Endothelial cell of umbilical vein (primary cell): ENCODE measurements around the gene PSMB7. TPM values are rescaled to one million over a fixed set of nuclear protein-coding genes. Genes with fewer than 3 reads are reported as not detected.

ENCODE experiments used
- Bru-seq: library from RNA; stranded (reverse); fragments of 400-500 nt; gene quantifications from one replicate; lab custom pipeline; 2021; lab: Mats Ljungman, UMichigan
- BruChase-seq, 2 experiments: library from RNA; stranded (reverse); fragments of 400-500 nt; gene quantifications; one replicate each; lab custom pipeline; 2021; lab: Mats Ljungman, UMichigan
- BruUV-seq: library from RNA; stranded (reverse); fragments of 400-500 nt; replicated peaks from 2 replicates; lab custom pipeline; 2021; lab: Mats Ljungman, UMichigan
- CTCF ChIA-PET: fragments of 300-600, 350-600 bp; sonication (Branson Sonifier 250); formaldehyde crosslinking; loops from one replicate; lab custom pipeline; 2021; ENCODE audit warnings: antibody characterized with exemption, inconsistent platforms; lab: Charles Lee
- POLR2A ChIA-PET: fragments of 300-600, 350-600 bp; sonication (Branson Sonifier 250); formaldehyde crosslinking; loops from one replicate; lab custom pipeline; 2021; ENCODE audit warnings: antibody characterized with exemption, inconsistent platforms; lab: Charles Lee
- DNase-seq: peaks from one replicate; pipeline ENCODE4 v3.0.0-alpha.2; 2011; ENCODE audit warnings: low read depth, low spot score
- FAIRE-seq: peaks from 2 replicates; lab custom pipeline; 2011; peaks lifted over from hg19 to GRCh38; lab: Jason Lieb, UNC
- H2AFZ ChIP-seq: 2 replicates; pipeline ENCODE4 v1.6.0; 2012; ENCODE audit warnings: low read depth, low read length, control low read depth, inconsistent platforms
- H3K27ac ChIP-seq: 2 replicates; pipeline ENCODE4 v1.5.1; 2011; ENCODE audit warnings: low read depth, mild to moderate bottlenecking, control low read depth, low read length, moderate library complexity; ENCODE audit not compliant: insufficient read depth
- H3K27me3 ChIP-seq, 2 experiments: 2 replicates each; pipeline versions ENCODE4 v1.6.0 to v1.6.1; 2011; ENCODE audit warnings: low read length in 2 of 2, mixed read lengths in 1 of 2; ENCODE audit not compliant: control insufficient read depth in 2 of 2, insufficient read depth in 2 of 2
- H3K36me3 ChIP-seq, 2 experiments: 2 replicates in 1 of 2; 3 replicates in 1 of 2; pipeline ENCODE4 v1.5.1; 2011; ENCODE audit warnings: low read length in 2 of 2, mild to moderate bottlenecking in 1 of 2, moderate library complexity in 1 of 2; ENCODE audit not compliant: control insufficient read depth in 2 of 2, insufficient read depth in 2 of 2; ENCODE audit errors: extremely low read depth in 1 of 2
- H3K4me1 ChIP-seq: 3 replicates; pipeline ENCODE4 v1.5.1; 2011; ENCODE audit warnings: mild to moderate bottlenecking, low read length; ENCODE audit not compliant: control insufficient read depth, insufficient read depth; ENCODE audit errors: extremely low read depth
- H3K4me2 ChIP-seq: 2 replicates; pipeline ENCODE4 v1.6.1; 2011; ENCODE audit warnings: low read length, control low read depth, mixed read lengths; ENCODE audit not compliant: insufficient read depth
- H3K4me3 ChIP-seq, 3 experiments: fragments of 200-600 bp in 1 of 3; sonication (generic), shearing (Covaris generic) in 1 of 3; replicated peaks in 1 of 3; 2 replicates each; pipeline ENCODE4 v1.5.1; 2011 to 2016; ENCODE audit warnings: control low read depth in 3 of 3, low read length in 3 of 3, mild to moderate bottlenecking in 2 of 3, inconsistent platforms in 1 of 3, low read depth in 1 of 3, moderate library complexity in 1 of 3; ENCODE audit not compliant: insufficient read depth in 1 of 3
- H3K79me2 ChIP-seq: 2 replicates; pipeline ENCODE4 v1.6.0; 2012; ENCODE audit warnings: low read length, inconsistent platforms; ENCODE audit not compliant: control insufficient read depth, insufficient read depth
- H3K9ac ChIP-seq: replicated peaks from 2 replicates; pipeline ENCODE3; 2011; ENCODE audit warnings: low read length, control low read depth; ENCODE audit not compliant: insufficient read depth; ENCODE audit errors: extremely low read depth
- H3K9me1 ChIP-seq: replicated peaks from 3 replicates; pipeline ENCODE4 v1.6.0; 2011; ENCODE audit warnings: mild to moderate bottlenecking, low read length; ENCODE audit not compliant: control insufficient read depth, insufficient read depth; ENCODE audit errors: extremely low read depth
- H3K9me3 ChIP-seq: replicated peaks from 2 replicates; pipeline ENCODE4 v1.5.1; 2012; ENCODE audit warnings: low read length, inconsistent platforms; ENCODE audit not compliant: control insufficient read depth, insufficient read depth
- H4K20me1 ChIP-seq: replicated peaks from 2 replicates; pipeline ENCODE3; 2011; ENCODE audit warnings: mild to moderate bottlenecking, low read length; ENCODE audit not compliant: control insufficient read depth, insufficient read depth; ENCODE audit errors: extremely low read depth
- FOS ChIP-seq: IDR thresholded peaks from 2 replicates; pipeline ENCODE4 v1.6.1; 2011; ENCODE audit warnings: mild to moderate bottlenecking, low read length, moderate library complexity, borderline replicate concordance; ENCODE audit not compliant: insufficient read depth
- MYC ChIP-seq: IDR thresholded peaks from one replicate; pipeline ENCODE4 v1.6.1; 2011; ENCODE audit warnings: mild to moderate bottlenecking, low read depth, low read length
- POLR2A ChIP-seq: IDR thresholded peaks from 2 replicates; pipeline ENCODE4 v1.6.1; 2012; ENCODE audit warnings: low read depth, mild to moderate bottlenecking, control low read depth, low read length
- POLR2AphosphoS5 ChIP-seq: IDR thresholded peaks from 2 replicates; pipeline ENCODE4 v1.6.1; 2012; ENCODE audit warnings: low read depth, mild to moderate bottlenecking, control low read depth, low read length, moderate library complexity; ENCODE audit not compliant: insufficient read depth
- dilution Hi-C: fragments of 300-500 bp; cut with MboI; formaldehyde crosslinking; loops from one replicate; pipeline ENCODE4 v1.15.0; 2019; ENCODE audit warnings: low sequenced_read_pairs; ENCODE audit not compliant: extremely low pct_ligation_motif_present
- intact Hi-C: fragments of 100-400 bp; cut with micrococcal nuclease; formaldehyde crosslinking; loops from one replicate; pipeline ENCODE4 v1.10.0; 2022
- long read RNA-seq: library from polyadenylated mRNA; stranded (forward); transcript quantifications from one replicate; pipeline ENCODE4 v2.0.0, GENCODE V29; 2021
- polyA minus RNA-seq, 3 experiments: library from RNA; depleted of rRNA, polyadenylated mRNA; stranded (reverse); fragments of >200 nt; gene quantifications; 1 replicate in 1 of 3; 2 replicates in 2 of 3; pipeline ENCODE4 v1.2.3, GENCODE V29; 2011
- polyA plus RNA-seq, 4 experiments: library from polyadenylated mRNA; depleted of rRNA in 3 of 4; stranded (reverse) in 3 of 4; unstranded in 1 of 4; fragments of >200 nt; gene quantifications; 2 replicates each; pipeline versions ENCODE4 v1.2.1 to v1.2.3, GENCODE V29; 2011 to 2012; ENCODE audit warnings: missing spikeins in 1 of 4
- total RNA-seq: library from RNA; stranded (reverse); gene quantifications from 2 replicates; pipeline ENCODE4 v1.2.3, GENCODE V29; 2021
- TF ChIP-seq, protein P1 (sequence below): IDR thresholded peaks from 2 replicates; pipeline ENCODE4 v1.6.1; 2011; ENCODE audit not compliant: insufficient read depth, insufficient read length
- TF ChIP-seq, protein P2 (sequence below), 2 donors: IDR thresholded peaks; 1 replicate in 1 of 2; 2 replicates in 1 of 2; pipeline ENCODE4 v1.5.1; 2011; ENCODE audit warnings: low read length in 2 of 2, mild to moderate bottlenecking in 2 of 2, moderate library complexity in 2 of 2, control low read depth in 1 of 2, inconsistent platforms in 1 of 2, low read depth in 1 of 2; ENCODE audit not compliant: insufficient read depth in 1 of 2; ENCODE audit errors: extremely low read depth in 1 of 2

The PSMB7 gene
- 227 and 241 TPM in 2 replicates for total RNA-seq
- polyA plus RNA-seq = 350 and 366 TPM in 2 replicates
- polyA plus RNA-seq (2011; cell fraction: cytosol; rRNA removed) = 404 and 449 TPM in 2 replicates
- 197 and 198 TPM in 2 replicates for polyA plus RNA-seq (2011; cell fraction: nucleus; rRNA removed)
- polyA plus RNA-seq (2012) = 406 and 445 TPM in 2 replicates
- polyA minus RNA-seq = 275 and 309 TPM in 2 replicates
- polyA minus RNA-seq (2011; cell fraction: cytosol; rRNA and poly(A)+ RNA removed) = 220 TPM
- polyA minus RNA-seq (2011; cell fraction: nucleus; rRNA and poly(A)+ RNA removed) = 92.8 and 128 TPM in 2 replicates
- Bru-seq, nascent RNA = percentile 95 among the genes with signal in this experiment
- percentile 81 among the genes with signal in this experiment for BruChase-seq, experiment 1, labeled RNA remaining after a 6-hour chase
- BruChase-seq, experiment 2, labeled RNA remaining after a 2-hour chase = percentile 81 among the genes with signal in this experiment
- long read RNA-seq, transcript PSMB7-201 (8 exons, 980 nt) = major isoform, 646 of 696 reads
- long read RNA-seq, partial matches to known transcripts = 22 of 696 reads
- long read RNA-seq, other reads (novel, unspliced or antisense) = 28 of 696 reads

DNA sequence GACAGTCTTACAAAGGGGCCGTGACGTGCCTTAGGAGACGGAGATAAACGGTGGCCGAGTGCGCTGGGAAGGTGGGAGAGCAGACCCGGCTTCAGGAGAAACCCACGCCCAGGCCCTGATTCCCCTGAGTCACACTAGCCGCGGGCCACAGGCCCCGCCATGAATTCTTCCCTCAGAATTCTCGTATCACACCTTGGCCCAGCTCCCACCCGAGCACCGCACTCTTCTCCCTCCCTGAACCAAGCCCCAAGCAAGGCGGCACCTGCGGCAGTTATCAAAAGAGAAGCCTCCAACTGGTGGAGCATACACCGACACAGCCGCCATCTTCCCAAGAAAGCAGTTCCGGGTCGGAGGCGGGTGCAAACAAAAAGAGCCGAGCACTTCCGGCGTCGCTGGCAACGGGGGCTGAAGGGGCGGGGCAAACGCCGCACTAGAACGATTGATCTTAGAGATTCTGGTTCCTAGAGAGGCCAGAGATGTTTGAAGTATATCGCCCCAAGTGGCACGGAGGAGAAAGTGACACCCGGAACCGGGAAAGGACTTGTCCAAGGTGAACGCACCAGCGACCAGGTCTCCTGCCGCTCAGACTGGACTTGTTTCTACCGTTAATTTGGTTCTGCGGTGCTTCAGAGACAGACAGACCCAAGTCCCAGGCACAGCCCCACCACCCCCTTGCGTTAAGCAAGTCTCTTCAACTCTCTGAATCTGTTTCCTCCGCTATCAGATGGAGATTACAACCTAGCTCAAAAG, at the start of gene PSMB7:
TSS of gene PSMB7 (minus strand) at position 341 of the 750 bp plus-strand sequence. CDS start at position 324, 17 bp downstream.
- CTCF ChIA-PET = interaction anchor here (0.6 kb wide), 1 partner anchor 24 kb away, joined by 3 read pairs; no protein-coding TSS in a partner anchor

More for the DNA sequence above, at the start of gene PSMB7:
- Histone ChIP-seq H4K20me1 (no peaks in the 10 kb centered on the region), H3K9me3 (no peaks in the 10 kb centered on the region), H3K27ac (peak within 1 kb of the TSS; percentile 88), H3K4me3 (peak within 1 kb of the TSS; percentile 63 to 97 (median 74)), H3K4me2 (peak within 1 kb of the TSS; percentile 86), H3K27me3 (no peaks in the 10 kb centered on the region), H3K36me3 (peaks cover 6 to 25% of the 10 kb centered on the region in 2 experiments), H2AFZ (peak within 1 kb of the TSS; percentile 49), H3K79me2 (peaks cover 31% of the 10 kb centered on the region), H3K4me1 (peaks cover 36% of the 10 kb centered on the region), H3K9me1 (no peaks in the 10 kb centered on the region), H3K9ac (peak within 1 kb of the TSS; percentile 97)
- peak; percentile 97 for DNase-seq
- intact Hi-C loops = loop anchor here (5.0 kb wide), 1 partner anchor 242 kb away; no protein-coding TSS in a partner anchor
- TF ChIP-seq POLR2A = peak; percentile 26
- TF ChIP-seq, protein P1, sequence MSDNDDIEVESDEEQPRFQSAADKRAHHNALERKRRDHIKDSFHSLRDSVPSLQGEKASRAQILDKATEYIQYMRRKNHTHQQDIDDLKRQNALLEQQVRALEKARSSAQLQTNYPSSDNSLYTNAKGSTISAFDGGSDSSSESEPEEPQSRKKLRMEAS = no peak
- TF ChIP-seq FOS = peak; percentile 23
- peak; percentile 74 for TF ChIP-seq POLR2AphosphoS5
- TF ChIP-seq, protein P2, sequence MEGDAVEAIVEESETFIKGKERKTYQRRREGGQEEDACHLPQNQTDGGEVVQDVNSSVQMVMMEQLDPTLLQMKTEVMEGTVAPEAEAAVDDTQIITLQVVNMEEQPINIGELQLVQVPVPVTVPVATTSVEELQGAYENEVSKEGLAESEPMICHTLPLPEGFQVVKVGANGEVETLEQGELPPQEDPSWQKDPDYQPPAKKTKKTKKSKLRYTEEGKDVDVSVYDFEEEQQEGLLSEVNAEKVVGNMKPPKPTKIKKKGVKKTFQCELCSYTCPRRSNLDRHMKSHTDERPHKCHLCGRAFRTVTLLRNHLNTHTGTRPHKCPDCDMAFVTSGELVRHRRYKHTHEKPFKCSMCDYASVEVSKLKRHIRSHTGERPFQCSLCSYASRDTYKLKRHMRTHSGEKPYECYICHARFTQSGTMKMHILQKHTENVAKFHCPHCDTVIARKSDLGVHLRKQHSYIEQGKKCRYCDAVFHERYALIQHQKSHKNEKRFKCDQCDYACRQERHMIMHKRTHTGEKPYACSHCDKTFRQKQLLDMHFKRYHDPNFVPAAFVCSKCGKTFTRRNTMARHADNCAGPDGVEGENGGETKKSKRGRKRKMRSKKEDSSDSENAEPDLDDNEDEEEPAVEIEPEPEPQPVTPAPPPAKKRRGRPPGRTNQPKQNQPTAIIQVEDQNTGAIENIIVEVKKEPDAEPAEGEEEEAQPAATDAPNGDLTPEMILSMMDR (IDR thresholded peaks at IDR 0.05; ENCODE audit: extremely low read depth in 1 of 2, insufficient read depth in 1 of 2, low read depth in 1 of 2, low read length in 2 of 2) = peak; percentile 86 to 87
- TF ChIP-seq MYC = no peak
- BruUV-seq = no TSS peak
- peak; percentile 98 for FAIRE-seq
- POLR2A ChIA-PET = no interaction called here
- dilution Hi-C loops = no loop called here
